Colonic mucosa (tissue), 4 donors: ENCODE results near the gene TYR. TPM values are rescaled to one million over a fixed set of nuclear protein-coding genes. Genes with fewer than 3 reads are reported as not detected.

Experiments
- DNase-seq: peaks from one replicate; pipeline ENCODE4 v3.0.0-alpha.2; 2020
- H3K27ac ChIP-seq: fragments of 200-600 bp; one replicate; pipeline ENCODE4 v1.8.0; 2021
- H3K27me3 ChIP-seq: fragments of 200-600 bp; one replicate; pipeline ENCODE4 v1.8.0; 2021
- H3K36me3 ChIP-seq: fragments of 200-600 bp; one replicate; pipeline ENCODE4 v1.8.0; 2021
- H3K4me1 ChIP-seq: fragments of 200-600 bp; one replicate; pipeline ENCODE4 v1.8.0; 2021; ENCODE audit warnings: mild to moderate bottlenecking
- H3K4me3 ChIP-seq: fragments of 200-600 bp; one replicate; pipeline ENCODE4 v1.8.0; 2021
- H3K9ac ChIP-seq, 2 donors: one replicate each; pipeline ENCODE4 v1.7.0; 2013; ENCODE audit warnings: control low read depth in 2 of 2, low read depth in 2 of 2, low read length in 2 of 2
- H3K9me3 ChIP-seq: fragments of 200-600 bp; one replicate; pipeline ENCODE4 v1.8.0; 2021
- intact Hi-C: fragments of 100-400 bp; cut with DNase I; formaldehyde crosslinking; loops from one replicate; pipeline ENCODE4 v1.14.1; 2022
- total RNA-seq, 2 donors: library from RNA; stranded (reverse); fragmentation: NEBNext Ultra II Directional in 1 of 2; extraction: Animal tissue kit (Norgen Biotek cat#: 25700) in 1 of 2; gene quantifications; one replicate each; pipeline ENCODE4 v1.2.1, GENCODE V29; 2021
- TF ChIP-seq, protein P1 (sequence below): fragments of 200-600 bp; IDR thresholded peaks from one replicate; pipeline ENCODE4 v1.8.0; 2022; ENCODE audit warnings: antibody characterized with exemption, mild to moderate bottlenecking
- donor health status: healthy.
- donor health status: DM: no; HTN: no; CAD: no.
- donor health status: DM: no; HTN: no; CAD: no.

Gene TYR
- not detected for total RNA-seq

DNA sequence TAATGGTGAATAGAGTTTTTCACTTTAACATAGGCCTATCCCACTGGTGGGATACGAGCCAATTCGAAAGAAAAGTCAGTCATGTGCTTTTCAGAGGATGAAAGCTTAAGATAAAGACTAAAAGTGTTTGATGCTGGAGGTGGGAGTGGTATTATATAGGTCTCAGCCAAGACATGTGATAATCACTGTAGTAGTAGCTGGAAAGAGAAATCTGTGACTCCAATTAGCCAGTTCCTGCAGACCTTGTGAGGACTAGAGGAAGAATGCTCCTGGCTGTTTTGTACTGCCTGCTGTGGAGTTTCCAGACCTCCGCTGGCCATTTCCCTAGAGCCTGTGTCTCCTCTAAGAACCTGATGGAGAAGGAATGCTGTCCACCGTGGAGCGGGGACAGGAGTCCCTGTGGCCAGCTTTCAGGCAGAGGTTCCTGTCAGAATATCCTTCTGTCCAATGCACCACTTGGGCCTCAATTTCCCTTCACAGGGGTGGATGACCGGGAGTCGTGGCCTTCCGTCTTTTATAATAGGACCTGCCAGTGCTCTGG, at the start of gene TYR:
TYR (plus strand) TSS at position 185 of the 541 bp plus-strand sequence; CDS start at position 264, 79 bp downstream.
- intact Hi-C loops = no loop called here
- DNase-seq = no peak
- TF ChIP-seq, protein P1, sequence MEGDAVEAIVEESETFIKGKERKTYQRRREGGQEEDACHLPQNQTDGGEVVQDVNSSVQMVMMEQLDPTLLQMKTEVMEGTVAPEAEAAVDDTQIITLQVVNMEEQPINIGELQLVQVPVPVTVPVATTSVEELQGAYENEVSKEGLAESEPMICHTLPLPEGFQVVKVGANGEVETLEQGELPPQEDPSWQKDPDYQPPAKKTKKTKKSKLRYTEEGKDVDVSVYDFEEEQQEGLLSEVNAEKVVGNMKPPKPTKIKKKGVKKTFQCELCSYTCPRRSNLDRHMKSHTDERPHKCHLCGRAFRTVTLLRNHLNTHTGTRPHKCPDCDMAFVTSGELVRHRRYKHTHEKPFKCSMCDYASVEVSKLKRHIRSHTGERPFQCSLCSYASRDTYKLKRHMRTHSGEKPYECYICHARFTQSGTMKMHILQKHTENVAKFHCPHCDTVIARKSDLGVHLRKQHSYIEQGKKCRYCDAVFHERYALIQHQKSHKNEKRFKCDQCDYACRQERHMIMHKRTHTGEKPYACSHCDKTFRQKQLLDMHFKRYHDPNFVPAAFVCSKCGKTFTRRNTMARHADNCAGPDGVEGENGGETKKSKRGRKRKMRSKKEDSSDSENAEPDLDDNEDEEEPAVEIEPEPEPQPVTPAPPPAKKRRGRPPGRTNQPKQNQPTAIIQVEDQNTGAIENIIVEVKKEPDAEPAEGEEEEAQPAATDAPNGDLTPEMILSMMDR = no peak
- H3K36me3 ChIP-seq = no peaks in the 10 kb centered on the region
- H3K9ac ChIP-seq = no peak within 1 kb of the TSS
- no peaks in the 10 kb centered on the region for H3K27me3 ChIP-seq
- no peak within 1 kb of the TSS for H3K4me3 ChIP-seq
- no peaks in the 10 kb centered on the region for H3K9me3 ChIP-seq
- H3K4me1 ChIP-seq = no peaks in the 10 kb centered on the region
- no peak within 1 kb of the TSS for H3K27ac ChIP-seq

DNA sequence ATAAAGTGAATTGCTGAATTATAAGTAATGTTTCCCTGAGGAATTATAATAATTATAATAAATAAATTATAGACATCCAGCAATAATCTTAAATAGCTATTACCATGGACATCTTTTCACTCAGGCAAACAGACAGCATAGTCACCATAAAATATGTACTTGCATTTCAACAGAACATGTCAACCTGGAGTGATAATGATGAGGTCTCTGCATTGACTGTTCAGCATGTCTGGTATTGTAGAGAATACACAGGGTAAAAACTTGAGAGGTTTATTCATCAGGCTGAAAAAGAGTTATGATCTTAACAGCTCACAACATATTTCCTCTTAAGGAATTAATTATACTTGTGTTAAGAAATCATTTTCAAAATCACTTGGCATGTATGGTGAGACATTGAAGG, 41.1 kb upstream of the TYR start:
- H3K9ac ChIP-seq = no peak overlapping the region
- intact Hi-C loops = no loop called here
- H3K4me1 ChIP-seq = no peaks in the 10 kb centered on the region
- no peaks in the 10 kb centered on the region for H3K9me3 ChIP-seq
- no peak overlapping the region for H3K4me3 ChIP-seq
- no peaks in the 10 kb centered on the region for H3K36me3 ChIP-seq
- DNase-seq = no peak
- no peak overlapping the region for H3K27ac ChIP-seq
- TF ChIP-seq, protein P1 = no peak
- no peaks in the 10 kb centered on the region for H3K27me3 ChIP-seq

DNA sequence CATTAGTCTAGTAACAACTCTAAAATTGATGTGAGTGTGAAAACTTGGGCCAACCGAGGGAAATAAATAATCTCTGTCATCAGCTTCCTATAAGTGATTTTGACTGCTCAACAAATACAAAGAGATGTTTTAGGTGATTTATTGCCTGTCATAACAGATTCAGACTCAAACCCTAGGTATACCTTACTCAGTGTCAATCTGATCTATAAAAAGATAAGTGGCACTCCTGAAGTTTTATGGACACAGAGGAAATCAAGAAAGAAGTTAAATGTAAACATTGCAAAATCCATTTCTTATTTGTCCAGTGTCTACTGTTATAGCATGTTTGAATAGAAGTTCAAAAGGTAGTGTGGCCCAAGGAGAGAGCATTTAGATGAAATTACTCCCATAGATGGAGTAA, 30.4 kb upstream of the TYR start:
- H3K4me1 ChIP-seq = no peaks in the 10 kb centered on the region
- TF ChIP-seq, protein P1 = no peak
- H3K27ac ChIP-seq = no peak overlapping the region
- DNase-seq = no peak
- H3K27me3 ChIP-seq = no peaks in the 10 kb centered on the region
- intact Hi-C loops = no loop called here
- H3K4me3 ChIP-seq = no peak overlapping the region
- no peaks in the 10 kb centered on the region for H3K36me3 ChIP-seq
- H3K9ac ChIP-seq = no peak overlapping the region
- no peaks in the 10 kb centered on the region for H3K9me3 ChIP-seq

DNA sequence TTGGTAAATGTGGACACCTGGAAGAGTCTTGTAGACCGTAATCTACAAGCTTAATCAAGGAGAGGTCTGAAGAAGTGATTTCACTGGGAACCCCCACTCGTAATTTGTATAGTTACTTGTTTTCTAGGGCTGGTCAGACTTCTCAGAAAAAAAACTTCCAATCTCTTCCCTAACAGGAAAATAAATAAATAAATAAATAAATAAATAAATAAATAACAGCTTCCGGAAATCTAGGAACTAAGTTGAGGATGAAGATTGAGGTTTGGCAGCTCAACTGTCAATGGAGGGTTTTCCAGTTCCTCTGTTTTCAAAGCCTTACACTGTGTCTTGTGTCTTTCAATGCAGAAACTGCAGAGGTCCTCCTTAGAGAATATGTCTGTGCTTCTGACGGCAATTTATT, 17.7 kb upstream of the TYR start:
- intact Hi-C loops = no loop called here
- no peaks in the 10 kb centered on the region for H3K27me3 ChIP-seq
- H3K4me1 ChIP-seq = no peaks in the 10 kb centered on the region
- H3K4me3 ChIP-seq = no peak overlapping the region
- TF ChIP-seq, protein P1 = no peak
- no peak overlapping the region for H3K27ac ChIP-seq
- no peaks in the 10 kb centered on the region for H3K36me3 ChIP-seq
- no peak overlapping the region for H3K9ac ChIP-seq
- H3K9me3 ChIP-seq = no peaks in the 10 kb centered on the region
- DNase-seq = no peak

DNA sequence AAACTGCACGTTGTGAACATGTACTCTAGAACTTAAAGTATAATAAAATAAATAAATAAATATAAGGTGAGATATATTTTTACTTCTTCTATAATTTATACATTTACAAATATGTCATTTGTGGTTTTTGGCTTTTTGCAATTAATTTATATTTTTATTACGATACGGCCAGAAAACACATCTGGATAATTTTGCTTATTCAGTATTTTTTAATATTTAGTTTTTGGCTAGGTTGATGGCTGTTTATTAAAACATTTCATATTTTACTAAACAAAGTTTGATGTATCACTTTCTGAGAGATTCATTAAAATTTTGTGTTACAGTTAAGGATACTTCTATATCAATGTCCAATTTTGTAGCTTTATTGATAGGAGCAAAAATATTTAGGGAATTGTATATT, 15.7 kb upstream of the TYR start:
- no peaks in the 10 kb centered on the region for H3K36me3 ChIP-seq
- H3K9me3 ChIP-seq = no peaks in the 10 kb centered on the region
- no peak overlapping the region for H3K4me3 ChIP-seq
- TF ChIP-seq, protein P1 = no peak
- no peak overlapping the region for H3K27ac ChIP-seq
- intact Hi-C loops = no loop called here
- no peaks in the 10 kb centered on the region for H3K4me1 ChIP-seq
- no peaks in the 10 kb centered on the region for H3K27me3 ChIP-seq
- H3K9ac ChIP-seq = no peak overlapping the region
- no peak for DNase-seq
